HFFc6 (cell line): Measurements from ENCODE around the gene HYDIN. TPM values are rescaled to one million over a fixed set of nuclear protein-coding genes. Genes with fewer than 3 reads are reported as not detected.

Experiments used
- DNase-seq: peaks from one replicate; pipeline ENCODE4 v3.0.0-alpha.2; 2018
- H3K27ac Mint-ChIP-seq: 2 replicates; pipeline ENCODE4 v1.8.0; 2020; ENCODE audit warnings: mild to moderate bottlenecking, mixed read lengths
- H3K27me3 Mint-ChIP-seq: 2 replicates; pipeline ENCODE4 v1.8.0; 2021; ENCODE audit warnings: mild to moderate bottlenecking, moderate library complexity, mixed read lengths; ENCODE audit not compliant: insufficient read depth
- H3K36me3 Mint-ChIP-seq: 2 replicates; pipeline ENCODE4 v1.8.0; 2021; ENCODE audit warnings: low read depth, mixed read lengths
- H3K4me1 Mint-ChIP-seq: 2 replicates; pipeline ENCODE4 v1.8.0; 2020; ENCODE audit warnings: low read depth, mixed read lengths
- H3K4me3 Mint-ChIP-seq: 2 replicates; pipeline ENCODE4 v1.8.0; 2020; ENCODE audit warnings: mild to moderate bottlenecking, moderate library complexity, mixed read lengths
- H3K9me3 Mint-ChIP-seq: 2 replicates; pipeline ENCODE4 v1.8.0; 2020; ENCODE audit warnings: mild to moderate bottlenecking, mixed read lengths
- total RNA-seq, 6 experiments: library from RNA; stranded (reverse); fragmentation: NEBNext Ultra II Directional; extraction: Animal tissue kit (Norgen Biotek cat#: 25700); gene quantifications; 2 replicates in 1 of 6; 3 replicates in 5 of 6; pipeline ENCODE4 v1.2.3, GENCODE V29; 2021
- TF ChIP-seq, protein P1 (sequence below): fragments of 200-600 bp; sonication (generic); IDR thresholded peaks from 2 replicates; pipeline ENCODE4 v1.5.0; 2021; ENCODE audit warnings: antibody characterized with exemption, mild to moderate bottlenecking

The HYDIN gene
- total RNA-seq, 6 experiments from 2014 or later, result 0.05 TPM; not detected in 5

DNA sequence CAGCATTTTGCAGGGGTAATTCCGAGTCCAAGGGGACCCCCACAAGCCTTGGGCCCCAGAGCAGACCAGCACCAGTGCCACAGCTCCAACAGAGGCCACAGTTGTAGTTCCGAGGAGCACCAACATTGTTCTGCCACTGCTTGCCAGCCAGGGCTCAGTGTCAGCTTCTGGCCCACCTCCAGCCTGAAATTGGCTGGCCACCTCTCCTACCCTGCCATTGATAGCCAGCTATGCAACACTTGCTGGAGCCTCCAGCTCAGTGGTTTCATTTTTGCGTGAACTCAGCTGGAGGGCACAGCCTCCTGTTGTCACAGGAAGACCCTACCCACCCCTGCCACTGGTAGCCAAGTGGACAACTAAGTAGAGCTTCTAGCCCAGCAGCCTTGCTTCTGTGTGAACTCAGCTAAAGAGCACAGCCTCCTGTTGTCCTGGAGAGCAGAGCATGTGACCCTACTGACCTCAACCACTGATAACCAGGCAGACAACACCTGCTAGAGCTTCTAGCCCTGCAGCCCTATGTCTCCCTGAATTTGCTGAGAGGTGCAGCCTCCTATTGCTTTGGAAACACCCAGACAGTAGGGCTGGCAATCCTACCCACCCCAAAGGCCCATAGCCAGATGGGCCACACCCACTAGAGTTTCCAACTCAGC lies 24.9 kb downstream of the HYDIN start:
- no peaks in the 10 kb centered on the region for H3K36me3 Mint-ChIP-seq
- DNase-seq, result no peak
- H3K4me1 Mint-ChIP-seq, result no peaks in the 10 kb centered on the region
- H3K27me3 Mint-ChIP-seq, result no peaks in the 10 kb centered on the region; the same call in none of the 2 replicates
- no peak overlapping the region for H3K4me3 Mint-ChIP-seq
- no peak overlapping the region for H3K27ac Mint-ChIP-seq
- TF ChIP-seq, protein P1, sequence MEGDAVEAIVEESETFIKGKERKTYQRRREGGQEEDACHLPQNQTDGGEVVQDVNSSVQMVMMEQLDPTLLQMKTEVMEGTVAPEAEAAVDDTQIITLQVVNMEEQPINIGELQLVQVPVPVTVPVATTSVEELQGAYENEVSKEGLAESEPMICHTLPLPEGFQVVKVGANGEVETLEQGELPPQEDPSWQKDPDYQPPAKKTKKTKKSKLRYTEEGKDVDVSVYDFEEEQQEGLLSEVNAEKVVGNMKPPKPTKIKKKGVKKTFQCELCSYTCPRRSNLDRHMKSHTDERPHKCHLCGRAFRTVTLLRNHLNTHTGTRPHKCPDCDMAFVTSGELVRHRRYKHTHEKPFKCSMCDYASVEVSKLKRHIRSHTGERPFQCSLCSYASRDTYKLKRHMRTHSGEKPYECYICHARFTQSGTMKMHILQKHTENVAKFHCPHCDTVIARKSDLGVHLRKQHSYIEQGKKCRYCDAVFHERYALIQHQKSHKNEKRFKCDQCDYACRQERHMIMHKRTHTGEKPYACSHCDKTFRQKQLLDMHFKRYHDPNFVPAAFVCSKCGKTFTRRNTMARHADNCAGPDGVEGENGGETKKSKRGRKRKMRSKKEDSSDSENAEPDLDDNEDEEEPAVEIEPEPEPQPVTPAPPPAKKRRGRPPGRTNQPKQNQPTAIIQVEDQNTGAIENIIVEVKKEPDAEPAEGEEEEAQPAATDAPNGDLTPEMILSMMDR, result no peak
- peaks cover 6% of the 10 kb centered on the region for H3K9me3 Mint-ChIP-seq

DNA sequence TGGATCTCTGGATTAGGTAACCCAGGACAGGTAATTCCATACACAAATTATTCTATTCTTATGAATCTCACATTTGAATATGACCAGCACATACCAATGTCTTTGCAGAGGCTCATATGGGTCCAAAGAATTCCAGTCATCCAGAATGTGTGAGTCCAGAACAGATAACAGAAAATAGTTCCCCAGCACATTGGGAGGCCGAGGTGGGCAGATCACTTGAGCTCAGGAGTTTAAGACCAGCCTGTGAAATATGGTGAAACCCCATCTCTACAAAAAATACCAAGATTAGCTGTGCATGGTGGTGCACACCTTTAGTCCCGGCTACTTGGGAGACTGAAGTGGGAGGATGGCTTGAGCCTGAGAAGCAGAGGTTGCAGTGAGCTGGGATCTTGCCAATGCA lies 26.9 kb downstream of the HYDIN start:
- Mint-ChIP-seq H3K27ac (no peak overlapping the region), H3K27me3 (no peaks in the 10 kb centered on the region; the same call in none of the 2 replicates), H3K36me3 (no peaks in the 10 kb centered on the region), H3K9me3 (peaks cover 11% of the 10 kb centered on the region), H3K4me3 (no peak overlapping the region), H3K4me1 (no peaks in the 10 kb centered on the region)
- TF ChIP-seq, protein P1, result no peak
- no peak for DNase-seq

DNA sequence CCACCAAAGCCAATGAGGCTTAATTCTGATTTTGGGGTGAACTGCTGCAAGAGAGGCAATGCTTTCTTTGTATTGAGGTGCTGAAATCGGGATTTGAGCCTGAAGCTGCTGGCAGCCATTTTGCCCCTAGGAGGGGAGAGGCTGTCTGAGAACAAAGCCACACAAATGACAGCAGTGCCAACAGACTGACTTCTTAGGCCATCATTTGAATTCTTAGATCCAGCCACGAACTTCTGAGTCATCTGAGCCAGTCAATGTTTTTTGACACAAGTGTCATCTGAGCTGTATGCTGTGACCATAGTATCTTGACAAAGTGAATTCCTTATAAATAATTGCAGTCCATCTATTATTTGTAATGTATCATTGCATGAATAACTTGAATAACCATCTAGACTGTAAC lies 29.0 kb downstream of the HYDIN start:
- Mint-ChIP-seq H3K4me3 (no peak overlapping the region), H3K9me3 (peaks cover 5% of the 10 kb centered on the region), H3K4me1 (no peaks in the 10 kb centered on the region), H3K36me3 (no peaks in the 10 kb centered on the region), H3K27ac (no peak overlapping the region), H3K27me3 (no peaks in the 10 kb centered on the region; the same call in 1 of the 2 replicates)
- no peak for DNase-seq
- TF ChIP-seq, protein P1, result no peak

DNA sequence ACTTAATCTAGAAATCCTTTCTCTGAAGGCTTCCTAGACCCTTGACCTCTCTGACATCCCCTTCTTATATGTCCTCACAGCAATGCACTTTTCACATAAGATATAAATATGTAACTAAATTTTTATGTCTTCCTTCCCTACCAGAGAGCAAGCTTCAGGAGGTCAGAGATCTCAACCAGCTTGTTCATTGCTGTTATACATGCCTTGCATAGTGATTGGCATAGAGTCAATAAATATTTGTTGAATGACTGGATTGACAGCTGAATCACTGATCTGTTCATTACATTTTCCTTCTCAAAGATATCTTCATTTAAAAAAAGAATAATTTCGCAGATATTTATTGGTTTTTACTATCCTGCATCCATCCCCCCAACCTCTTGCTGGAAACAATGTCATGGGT lies 29.5 kb downstream of the HYDIN start:
- Mint-ChIP-seq H3K36me3 (no peaks in the 10 kb centered on the region), H3K4me1 (no peaks in the 10 kb centered on the region), H3K27ac (no peak overlapping the region), H3K9me3 (peaks cover 5% of the 10 kb centered on the region), H3K27me3 (no peaks in the 10 kb centered on the region; the same call in 1 of the 2 replicates), H3K4me3 (no peak overlapping the region)
- no peak for DNase-seq
- TF ChIP-seq, protein P1, result no peak

DNA sequence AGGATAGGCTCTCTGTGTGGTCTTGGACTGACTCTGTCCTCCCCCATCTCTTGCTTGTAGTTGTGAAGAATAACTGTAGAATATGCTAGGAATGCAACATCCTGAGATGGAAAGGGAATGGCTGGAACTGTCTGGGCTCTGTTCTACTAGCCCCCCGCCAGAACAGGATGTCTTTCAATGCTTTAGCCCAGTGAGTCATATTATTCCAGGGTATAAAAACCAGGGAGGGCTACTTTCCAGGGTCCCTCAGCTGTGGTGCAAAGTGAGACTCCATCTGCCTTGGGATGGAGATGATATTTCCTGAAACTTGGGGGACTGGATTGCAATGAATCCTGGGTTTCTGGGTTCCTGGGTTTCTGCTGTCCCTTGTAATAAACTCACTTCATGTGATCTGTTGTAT lies 32.1 kb downstream of the HYDIN start:
- TF ChIP-seq, protein P1, result no peak
- Mint-ChIP-seq H3K4me3 (no peak overlapping the region), H3K9me3 (peaks cover 5% of the 10 kb centered on the region), H3K36me3 (no peaks in the 10 kb centered on the region), H3K27ac (no peak overlapping the region), H3K4me1 (no peaks in the 10 kb centered on the region), H3K27me3 (no peaks in the 10 kb centered on the region)
- no peak for DNase-seq
